NT2/D1 (cell line): ENCODE measurements around the gene MCOLN3.
"Not testable (repeated sequence)": the region's sequence is repeated elsewhere in the genome, so short reads cannot be mapped to it uniquely, and the experiment has no call there.

Experiments used
- DNase-seq: peaks from one replicate; pipeline ENCODE4 v3.0.0-alpha.2; 2011; ENCODE audit warnings: low read depth, low spot score
- H3K27me3 ChIP-seq: 2 replicates; pipeline ENCODE4 v1.6.0; 2011; ENCODE audit warnings: mild to moderate bottlenecking; ENCODE audit not compliant: insufficient read length, insufficient read depth
- H3K36me3 ChIP-seq: 2 replicates; pipeline ENCODE4 v1.6.1; 2011; ENCODE audit warnings: mild to moderate bottlenecking, low read length, mixed read lengths; ENCODE audit not compliant: insufficient read depth, insufficient read length
- H3K4me1 ChIP-seq: 2 replicates; pipeline ENCODE4 v1.5.1; 2011; ENCODE audit not compliant: insufficient read depth, insufficient read length
- H3K4me3 ChIP-seq: 2 replicates; pipeline ENCODE4 v1.5.1; 2011; ENCODE audit warnings: low read depth; ENCODE audit not compliant: insufficient read length
- H3K9ac ChIP-seq: 2 replicates; pipeline ENCODE4 v1.6.0; 2011; ENCODE audit warnings: low read depth; ENCODE audit not compliant: insufficient read length
- H3K9me3 ChIP-seq: 2 replicates; pipeline ENCODE4 v1.5.1; 2011; ENCODE audit warnings: mild to moderate bottlenecking, low read length; ENCODE audit not compliant: insufficient read depth
- SUZ12 ChIP-seq: IDR thresholded peaks from 2 replicates; pipeline ENCODE4 v1.6.1; 2011; ENCODE audit not compliant: insufficient read length, insufficient read depth; ENCODE audit errors: extremely low read depth
- YY1 ChIP-seq: IDR thresholded peaks from 2 replicates; pipeline ENCODE4 v1.6.1; 2011; ENCODE audit not compliant: insufficient read length, insufficient read depth
- ZNF274 ChIP-seq: IDR thresholded peaks from 2 replicates; pipeline ENCODE4 v1.6.1; 2011; ENCODE audit warnings: mild to moderate bottlenecking, low read depth, low read length

Gene MCOLN3

GRCh38 chr1:84988588-84988987 lies 59.7 kb downstream of the MCOLN3 start:
- no peak for TF ChIP-seq YY1
- TF ChIP-seq ZNF274: no peak
- no peaks in the 10 kb centered on the region for H3K4me1 ChIP-seq
- H3K9ac ChIP-seq: no peak overlapping the region
- H3K4me3 ChIP-seq: no peak overlapping the region
- no peaks in the 10 kb centered on the region for H3K36me3 ChIP-seq
- DNase-seq: no peak
- H3K9me3 ChIP-seq: no peaks in the 10 kb centered on the region
- no peaks in the 10 kb centered on the region for H3K27me3 ChIP-seq

GRCh38 chr1:84986561-84986960 lies 61.7 kb downstream of the MCOLN3 start:
- H3K27me3 ChIP-seq, H3K9me3 ChIP-seq, DNase-seq, H3K4me3 ChIP-seq, H3K4me1 ChIP-seq, H3K36me3 ChIP-seq, H3K9ac ChIP-seq: not testable (repeated sequence)

DNA sequence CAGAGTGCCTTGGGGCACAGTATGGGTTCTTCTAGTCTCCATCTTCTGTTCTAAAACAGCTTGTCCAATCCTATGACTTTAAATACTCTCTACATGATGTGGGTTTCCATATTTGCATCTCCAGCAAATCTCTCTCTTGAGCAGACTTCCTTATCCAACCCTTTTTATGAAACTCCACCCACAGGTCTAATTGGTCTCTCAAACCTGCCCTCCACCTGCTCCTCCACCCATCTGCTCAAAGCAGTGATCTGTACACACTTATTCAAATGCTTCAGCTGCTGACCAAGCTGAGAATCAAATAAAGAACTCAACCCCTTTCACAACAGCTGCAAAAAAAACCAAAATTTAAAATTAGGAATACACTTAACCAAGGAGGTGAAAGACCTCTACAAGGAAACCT lies 62.9 kb downstream of the MCOLN3 start:
- H3K9ac ChIP-seq: no peak overlapping the region
- H3K4me3 ChIP-seq: no peak overlapping the region
- no peaks in the 10 kb centered on the region for H3K36me3 ChIP-seq
- TF ChIP-seq SUZ12 (no peak), YY1 (no peak), ZNF274 (no peak)
- no peaks in the 10 kb centered on the region for H3K27me3 ChIP-seq
- no peaks in the 10 kb centered on the region for H3K9me3 ChIP-seq
- no peak for DNase-seq
- H3K4me1 ChIP-seq: no peaks in the 10 kb centered on the region

GRCh38 chr1:84982395-84982794 lies 65.9 kb downstream of the MCOLN3 start:
- TF ChIP-seq ZNF274 (no peak), YY1 (no peak), SUZ12 (no peak)
- H3K4me1 ChIP-seq: no peaks in the 10 kb centered on the region
- 0 out of 2 replicates have a peak, but pooled peaks cover 5% of the 10 kb centered on the region for H3K9me3 ChIP-seq
- no peak overlapping the region for H3K9ac ChIP-seq
- no peaks in the 10 kb centered on the region for H3K27me3 ChIP-seq
- no peak for DNase-seq
- H3K36me3 ChIP-seq: no peaks in the 10 kb centered on the region
- H3K4me3 ChIP-seq: no peak overlapping the region

GRCh38 chr1:84975035-84975434 lies 73.3 kb downstream of the MCOLN3 start:
- H3K4me3 ChIP-seq: no peak overlapping the region
- H3K27me3 ChIP-seq: no peaks in the 10 kb centered on the region
- DNase-seq: no peak
- H3K36me3 ChIP-seq: no peaks in the 10 kb centered on the region
- TF ChIP-seq SUZ12 (no peak), ZNF274 (no peak), YY1 (no peak)
- H3K9ac ChIP-seq: no peak overlapping the region
- peaks cover 4% of the 10 kb centered on the region for H3K4me1 ChIP-seq
- 0 out of 2 replicates have a peak, but pooled peaks cover 5% of the 10 kb centered on the region for H3K9me3 ChIP-seq

DNA sequence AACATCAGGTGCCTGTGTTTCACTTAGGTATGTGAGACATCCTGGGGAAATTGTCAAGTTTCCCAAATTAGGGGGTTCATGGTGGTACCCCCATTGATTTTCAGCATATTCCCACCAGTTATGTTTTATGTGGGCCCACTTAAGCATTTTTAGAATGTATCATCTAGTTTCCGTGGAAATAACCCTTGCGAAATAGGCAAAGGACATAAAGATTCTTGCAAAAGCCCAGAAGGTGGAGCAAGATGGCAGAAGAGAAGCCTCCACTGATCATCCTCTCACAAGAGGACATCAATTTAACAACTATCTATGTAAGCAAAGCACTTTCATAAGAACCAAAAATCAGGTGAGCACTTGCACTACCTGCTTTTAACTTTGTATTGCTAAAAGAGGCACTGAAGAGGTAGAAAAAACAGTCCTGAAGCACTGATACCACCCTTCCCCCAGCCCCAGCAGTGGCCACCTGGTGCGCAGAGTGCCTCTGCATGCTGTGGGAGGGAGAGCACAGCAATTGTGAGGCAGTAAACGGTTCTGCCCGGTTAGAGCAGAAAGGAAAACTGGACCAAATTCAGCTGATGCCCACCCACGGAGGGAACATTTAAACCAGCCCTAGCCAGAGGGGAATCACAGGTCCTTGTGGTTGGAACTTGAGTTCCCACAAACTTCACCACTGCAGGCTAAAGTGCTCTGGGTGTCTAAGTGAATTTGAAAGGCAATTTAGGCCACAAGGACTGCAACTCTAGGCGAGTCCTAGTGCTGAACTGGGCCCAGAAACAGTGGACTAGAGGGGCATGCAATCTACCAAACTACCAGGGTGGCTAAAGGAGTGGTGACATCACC lies 74.6 kb downstream of the MCOLN3 start:
- H3K4me3 ChIP-seq: no peak overlapping the region

GRCh38 chr1:84972377-84972987 lies 75.8 kb downstream of the MCOLN3 start:
- no peak overlapping the region for H3K9ac ChIP-seq
- DNase-seq: no peak
- no peaks in the 10 kb centered on the region for H3K36me3 ChIP-seq
- H3K4me3 ChIP-seq: no peak overlapping the region
- H3K27me3 ChIP-seq: no peaks in the 10 kb centered on the region
- no peaks in the 10 kb centered on the region for H3K9me3 ChIP-seq
- TF ChIP-seq SUZ12: no peak
- no peak for TF ChIP-seq YY1
- no peak for TF ChIP-seq ZNF274
- peaks cover 4% of the 10 kb centered on the region for H3K4me1 ChIP-seq

More for the DNA sequence above, 74.6 kb downstream of the MCOLN3 start:
- H3K9me3 ChIP-seq: 0 out of 2 replicates have a peak, but pooled peaks cover under 1% of the 10 kb centered on the region
- H3K4me1 ChIP-seq: peaks cover 4% of the 10 kb centered on the region
- H3K27me3 ChIP-seq: no peaks in the 10 kb centered on the region
- no peaks in the 10 kb centered on the region for H3K36me3 ChIP-seq
- no peak overlapping the region for H3K9ac ChIP-seq
- DNase-seq: no peak
- TF ChIP-seq YY1 (no peak), SUZ12 (no peak), ZNF274 (no peak)
